Transverse colon (tissue), 4 donors: ENCODE data around the gene TNP2.

Source experiments
- CTCF ChIP-seq, 5 experiments: fragments of 200-600 bp in 3 of 5; fragments of 450-650 bp in 2 of 5; sonication (generic) in 3 of 5; IDR thresholded peaks; 1 replicate in 2 of 5; 2 replicates in 3 of 5; pipeline ENCODE4 v1.5.1; 2016 to 2017; ENCODE audit warnings: antibody characterized with exemption in 5 of 5, inconsistent platforms in 3 of 5, mild to moderate bottlenecking in 2 of 5, moderate library complexity in 1 of 5
- POLR2A ChIP-seq: fragments of 450-650 bp; IDR thresholded peaks from one replicate; pipeline ENCODE4 v1.6.1; 2016; ENCODE audit warnings: antibody characterized with exemption, mild to moderate bottlenecking, moderate library complexity
- POLR2AphosphoS5 ChIP-seq, 3 donors: sonication (generic); formaldehyde crosslinking; IDR thresholded peaks; one replicate each; pipeline ENCODE4 v1.6.1; 2016; ENCODE audit warnings: antibody characterized with exemption in 3 of 3

- no peak for TF ChIP-seq CTCF (IDR thresholded peaks at IDR 0.05)
- TF ChIP-seq POLR2AphosphoS5 (IDR thresholded peaks at IDR 0.05): no peak
- TF ChIP-seq POLR2A: no peak
Measured at GRCh38 chr16:11259655-11260595, 9.2 kb downstream of the TNP2 start.
